Measurements from ENCODE around the gene TIFAB.

Gene TIFAB

DNA sequence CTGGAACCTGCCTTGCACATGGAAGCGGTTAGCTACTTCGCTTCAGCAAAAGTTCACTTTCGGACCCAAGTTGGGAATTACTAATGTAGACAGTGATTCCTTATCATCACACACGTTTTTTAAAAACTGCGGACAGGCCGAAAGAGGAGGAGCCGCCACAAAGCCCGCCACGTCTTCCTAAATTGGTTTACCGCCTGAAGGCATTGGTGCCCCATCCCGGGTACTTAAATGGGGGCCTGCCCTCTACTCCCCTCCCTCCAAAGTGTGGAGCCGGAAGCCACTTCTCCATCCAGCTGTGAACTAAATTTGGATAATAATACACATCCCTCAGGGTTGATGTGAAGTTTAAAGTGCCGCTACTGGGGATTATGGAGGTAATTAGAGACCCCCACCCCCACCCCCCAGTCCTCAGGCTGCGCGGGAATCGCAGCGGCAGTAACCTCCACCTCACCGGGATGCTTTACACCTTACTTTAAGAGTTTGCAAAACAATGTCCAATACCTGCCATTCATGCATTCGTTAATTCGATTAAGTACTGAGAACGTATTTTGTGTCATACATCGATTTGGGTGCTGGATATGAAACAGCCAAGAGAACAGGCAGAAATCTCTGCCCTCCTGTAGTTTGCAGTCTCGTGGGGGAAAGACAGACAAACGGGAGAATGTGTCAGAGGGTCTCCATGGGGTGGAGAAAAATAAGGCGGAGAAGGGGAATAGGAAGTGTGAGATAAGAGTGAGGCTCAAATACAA, 52.2 kb downstream of the TIFAB start:
- Histone ChIP-seq H3K27me3 (no peaks in the 10 kb centered on the region), H3K36me3 (no peaks in the 10 kb centered on the region), H3K9me3 (no peaks in the 10 kb centered on the region), H3K4me1 (ENCODE audit: control insufficient read depth in 1 of 2, insufficient read depth in 1 of 2, low read depth in 1 of 2, low read length in 1 of 2) (peaks cover 39 to 40% of the 10 kb centered on the region in 2 experiments), H3K4me3 (ENCODE audit: low read depth in 1 of 2, low read length in 1 of 2) (peak overlapping the region; percentile 73 to 86), H3K27ac (peak overlapping the region; percentile 91)
- TF ChIP-seq, protein P1, sequence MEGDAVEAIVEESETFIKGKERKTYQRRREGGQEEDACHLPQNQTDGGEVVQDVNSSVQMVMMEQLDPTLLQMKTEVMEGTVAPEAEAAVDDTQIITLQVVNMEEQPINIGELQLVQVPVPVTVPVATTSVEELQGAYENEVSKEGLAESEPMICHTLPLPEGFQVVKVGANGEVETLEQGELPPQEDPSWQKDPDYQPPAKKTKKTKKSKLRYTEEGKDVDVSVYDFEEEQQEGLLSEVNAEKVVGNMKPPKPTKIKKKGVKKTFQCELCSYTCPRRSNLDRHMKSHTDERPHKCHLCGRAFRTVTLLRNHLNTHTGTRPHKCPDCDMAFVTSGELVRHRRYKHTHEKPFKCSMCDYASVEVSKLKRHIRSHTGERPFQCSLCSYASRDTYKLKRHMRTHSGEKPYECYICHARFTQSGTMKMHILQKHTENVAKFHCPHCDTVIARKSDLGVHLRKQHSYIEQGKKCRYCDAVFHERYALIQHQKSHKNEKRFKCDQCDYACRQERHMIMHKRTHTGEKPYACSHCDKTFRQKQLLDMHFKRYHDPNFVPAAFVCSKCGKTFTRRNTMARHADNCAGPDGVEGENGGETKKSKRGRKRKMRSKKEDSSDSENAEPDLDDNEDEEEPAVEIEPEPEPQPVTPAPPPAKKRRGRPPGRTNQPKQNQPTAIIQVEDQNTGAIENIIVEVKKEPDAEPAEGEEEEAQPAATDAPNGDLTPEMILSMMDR (IDR thresholded peaks at IDR 0.05), result no peak

- Histone ChIP-seq H3K27ac (peak within 1 kb of the TSS; percentile 91), H3K36me3 (no peaks in the 10 kb centered on the region), H3K4me3 (ENCODE audit: low read depth in 1 of 2, low read length in 1 of 2) (peak within 1 kb of the TSS; percentile 73 to 86), H3K27me3 (no peaks in the 10 kb centered on the region), H3K4me1 (ENCODE audit: control insufficient read depth in 1 of 2, insufficient read depth in 1 of 2, low read depth in 1 of 2, low read length in 1 of 2) (peaks cover 48 to 49% of the 10 kb centered on the region in 2 experiments), H3K9me3 (no peaks in the 10 kb centered on the region)
- TF ChIP-seq, protein P1 (IDR thresholded peaks at IDR 0.05), result peak; percentile 45
Observed at GRCh38 chr5:135398855-135399793, 53.0 kb downstream of the TIFAB start, which contains the start of gene MACROH2A1. Gene MACROH2A1 (minus strand): TSS chr5:135399231. CDS start chr5:135389093, 10,138 bp downstream.

DNA sequence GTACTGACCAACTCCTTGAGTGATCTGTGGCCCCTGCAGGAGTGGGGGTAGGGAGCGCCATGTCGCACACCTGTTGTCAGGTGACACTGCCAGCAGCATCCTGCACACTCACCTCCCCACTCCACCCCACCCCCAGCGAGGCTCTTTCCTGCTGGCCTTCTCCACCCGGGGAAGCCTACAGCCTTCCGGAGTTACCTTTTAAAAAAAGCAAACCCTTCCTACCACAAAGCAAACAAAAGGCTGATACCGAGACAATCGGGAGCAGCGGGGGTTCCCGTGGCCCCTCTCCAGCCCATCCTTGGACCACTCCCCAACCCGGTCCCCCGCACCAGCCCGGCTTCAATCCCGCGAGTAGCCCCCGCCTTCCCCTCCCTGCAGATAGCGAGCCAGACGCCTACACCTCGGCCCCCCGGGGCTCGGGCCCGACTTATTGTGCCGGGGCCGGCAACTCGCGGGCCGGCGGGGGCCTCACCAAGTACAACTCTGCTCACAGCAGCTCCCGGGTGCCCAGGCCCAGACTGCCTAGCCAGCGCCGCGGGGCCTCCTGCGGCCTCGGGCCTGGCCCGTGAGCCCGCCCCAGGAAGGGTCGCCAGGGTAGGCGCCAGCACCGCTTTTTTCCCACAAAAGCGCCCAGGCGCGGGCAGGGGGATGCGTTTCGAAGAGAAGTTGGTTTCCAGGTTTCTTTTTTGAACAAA, 53.8 kb downstream of the TIFAB start:
- H3K9me3 ChIP-seq, result no peaks in the 10 kb centered on the region
- no peaks in the 10 kb centered on the region for H3K27me3 ChIP-seq
- H3K4me1 ChIP-seq (ENCODE audit: control insufficient read depth in 1 of 2, insufficient read depth in 1 of 2, low read depth in 1 of 2, low read length in 1 of 2), result peaks cover 56 to 57% of the 10 kb centered on the region in 2 experiments
- TF ChIP-seq, protein P1 (IDR thresholded peaks at IDR 0.05), result no peak
- H3K27ac ChIP-seq, result peak overlapping the region; percentile 91
- H3K36me3 ChIP-seq, result no peaks in the 10 kb centered on the region
- peak overlapping the region; percentile 73 to 86 for H3K4me3 ChIP-seq (ENCODE audit: low read depth in 1 of 2, low read length in 1 of 2)

Measured in neutrophil (primary cell).